Measurements from ENCODE around the gene TMEM234.
A peak's percentile ranks its signal among the peaks of the same experiment; 100 is the strongest.

Gene TMEM234

GRCh38 chr1:32239790-32240139 lies 17.6 kb upstream of the TMEM234 start:
- no peak for DNase-seq

- DNase-seq: no peak
Observed at GRCh38 chr1:32239337-32239736, 17.2 kb upstream of the TMEM234 start.

GRCh38 chr1:32234792-32235191 lies 12.6 kb upstream of the TMEM234 start:
- DNase-seq: no peak

DNA sequence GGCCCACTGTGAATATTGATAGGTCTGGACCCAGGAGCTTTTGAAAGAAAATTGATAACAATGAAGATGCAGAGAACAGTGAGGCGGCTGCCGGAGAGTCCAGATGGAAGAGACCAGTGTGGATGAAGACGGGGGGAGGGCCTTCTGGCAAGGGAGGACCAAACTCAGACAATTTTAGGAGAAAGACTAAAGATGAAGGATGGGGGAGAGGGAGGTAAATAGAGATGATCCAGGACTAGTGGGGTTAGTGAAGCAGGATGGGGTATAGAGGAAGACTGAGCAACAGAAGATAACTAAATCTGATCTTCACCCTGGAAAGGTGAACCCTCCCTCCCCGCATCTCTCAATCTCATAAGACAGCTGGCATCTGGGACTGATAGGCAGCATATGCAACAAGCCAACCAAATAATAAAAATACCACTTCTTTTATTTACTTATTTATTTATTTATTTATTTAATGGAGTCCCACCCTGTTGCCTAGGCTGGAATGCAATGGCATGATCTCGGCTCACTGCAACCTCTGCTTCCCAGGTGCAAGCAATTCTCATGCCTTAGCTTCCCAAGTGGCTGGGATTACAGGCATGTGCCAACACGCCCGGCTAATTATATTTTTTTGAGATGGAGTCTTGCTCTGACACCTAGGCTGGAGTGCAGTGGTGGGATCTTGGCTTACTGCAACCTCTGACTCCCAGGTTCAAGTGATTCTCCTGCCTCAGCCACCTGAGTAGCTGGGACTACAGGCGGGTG lies 10.6 kb upstream of the TMEM234 start:
- DNase-seq: no peak

DNA sequence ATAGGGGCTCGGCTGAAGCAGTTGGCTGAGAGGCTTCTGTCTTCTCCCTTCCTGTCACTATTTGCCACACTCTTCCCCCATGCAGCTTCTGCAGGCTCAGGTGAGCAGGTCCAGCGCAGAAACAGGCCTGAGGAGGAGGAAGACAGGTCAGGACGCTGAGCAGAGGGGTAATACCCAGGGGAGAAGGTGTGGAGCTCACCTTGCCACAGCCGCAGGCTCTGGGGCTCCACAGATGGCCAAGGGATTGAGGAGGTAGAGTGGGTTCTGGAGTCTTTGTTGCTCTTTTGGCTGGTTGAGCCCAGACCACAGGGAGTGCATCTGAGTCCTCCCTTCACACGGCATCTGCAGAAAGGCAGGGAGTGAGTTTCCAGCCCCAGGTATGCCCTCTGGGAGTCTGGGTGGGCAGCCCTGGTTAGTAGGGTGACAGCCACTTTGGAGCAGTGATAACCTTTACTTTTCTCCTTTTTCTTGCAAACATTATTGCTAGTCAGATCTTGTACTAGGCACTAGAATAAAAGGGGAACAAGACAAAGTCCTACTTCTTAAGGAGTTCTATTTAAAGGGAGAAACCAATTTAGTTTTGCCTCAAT lies 9.8 kb upstream of the TMEM234 start:
- no peak for DNase-seq

DNA sequence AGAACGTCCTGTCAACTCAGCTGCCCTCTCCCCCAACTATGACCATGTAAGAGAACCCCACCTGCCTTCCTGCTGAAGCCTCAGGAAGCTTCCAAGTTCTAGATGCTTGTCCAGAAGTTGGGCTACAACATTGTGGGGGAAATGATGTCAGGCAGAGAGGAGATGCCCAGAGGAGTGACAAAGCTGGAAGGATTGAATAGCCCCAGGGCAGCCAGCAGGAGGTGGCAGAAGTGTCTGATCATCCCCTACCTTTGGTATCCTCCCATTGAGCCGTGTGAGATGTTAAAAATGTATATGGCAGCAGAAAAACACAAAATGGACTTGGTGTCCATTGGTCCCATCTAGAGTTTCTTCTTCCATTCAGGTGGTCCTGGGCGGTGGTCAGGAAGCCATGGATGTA lies 6.6 kb upstream of the TMEM234 start:
- DNase-seq: no peak

GRCh38 chr1:32224285-32224684 lies 2.1 kb upstream of the TMEM234 start:
- no peak for DNase-seq

DNA sequence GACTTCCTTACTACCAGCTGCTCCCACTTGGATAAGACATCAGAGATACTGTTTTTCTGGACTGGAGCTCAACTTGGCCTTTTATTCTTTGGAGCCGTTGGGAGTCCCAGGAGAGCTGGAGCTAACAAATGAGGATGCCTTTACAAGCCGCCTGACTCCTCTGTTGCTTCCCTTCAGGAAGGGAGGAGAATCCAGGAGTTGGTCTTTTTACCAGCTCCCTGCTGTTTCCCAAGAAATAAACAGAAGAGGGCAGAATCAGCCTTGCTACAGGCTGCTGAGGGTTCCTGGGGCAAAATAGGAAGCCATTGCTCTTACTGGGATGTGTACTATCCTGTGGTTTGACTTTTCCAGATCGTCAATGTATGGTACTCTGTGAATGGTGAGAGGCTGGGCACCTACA lies 1.5 kb upstream of the TMEM234 start:
- no peak for DNase-seq

DNA sequence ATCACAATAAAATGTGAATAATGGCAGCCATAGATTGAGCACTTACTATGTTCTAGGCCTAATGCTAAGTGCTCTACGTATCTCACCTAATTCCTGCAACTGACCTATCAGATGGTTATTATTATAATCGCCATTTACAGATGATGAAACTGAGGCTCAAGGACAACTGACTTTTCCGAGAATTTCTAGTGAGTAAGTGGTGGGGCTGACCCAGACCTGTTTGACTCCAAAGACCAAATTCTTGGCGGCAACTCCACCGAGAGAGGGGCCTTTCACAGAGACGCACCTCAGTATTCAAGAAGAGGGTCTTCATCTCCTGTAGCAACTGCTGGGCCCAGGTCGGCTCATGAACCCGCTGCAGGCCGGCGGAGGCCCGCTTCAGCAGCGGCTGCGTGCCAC lies 573 bp downstream of the TMEM234 start:
- DNase-seq: no peak

- no peak for DNase-seq
Observed at GRCh38 chr1:32220746-32221580, 1.2 kb downstream of the TMEM234 start.

DNA sequence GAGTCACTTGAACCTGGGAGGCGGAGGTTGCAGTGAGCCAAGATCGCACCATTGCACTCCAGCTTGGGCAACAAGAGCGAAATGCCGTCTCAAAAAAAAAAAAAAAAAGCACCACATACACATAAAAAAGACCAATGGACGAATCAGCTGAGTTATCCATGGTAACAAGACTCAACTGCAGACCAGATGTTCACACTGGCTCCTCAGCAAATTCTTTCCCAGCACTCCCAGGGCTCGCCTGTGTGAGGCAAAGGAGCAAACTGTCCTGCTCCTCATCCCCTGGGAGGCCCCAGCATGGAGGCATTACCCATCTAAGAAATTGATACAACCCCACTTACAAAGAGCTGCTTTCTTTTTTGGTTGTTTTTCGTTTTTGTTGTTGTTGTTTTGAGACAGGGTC lies 3.1 kb downstream of the TMEM234 start:
- no peak for DNase-seq

- no peak for DNase-seq
Observed at GRCh38 chr1:32216566-32216965, 5.6 kb downstream of the TMEM234 start.

- peak; percentile 70 for DNase-seq
Observed at GRCh38 chr1:32215629-32216480, 6.3 kb downstream of the TMEM234 start.

- peak; percentile 28 for DNase-seq
Observed at GRCh38 chr1:32208891-32209328, 13.2 kb downstream of the TMEM234 start, which contains the start of gene DCDC2B. Gene DCDC2B, plus strand, starts transcription at chr1:32209089. Its CDS starts 5 bp downstream, at chr1:32209094.

DNA sequence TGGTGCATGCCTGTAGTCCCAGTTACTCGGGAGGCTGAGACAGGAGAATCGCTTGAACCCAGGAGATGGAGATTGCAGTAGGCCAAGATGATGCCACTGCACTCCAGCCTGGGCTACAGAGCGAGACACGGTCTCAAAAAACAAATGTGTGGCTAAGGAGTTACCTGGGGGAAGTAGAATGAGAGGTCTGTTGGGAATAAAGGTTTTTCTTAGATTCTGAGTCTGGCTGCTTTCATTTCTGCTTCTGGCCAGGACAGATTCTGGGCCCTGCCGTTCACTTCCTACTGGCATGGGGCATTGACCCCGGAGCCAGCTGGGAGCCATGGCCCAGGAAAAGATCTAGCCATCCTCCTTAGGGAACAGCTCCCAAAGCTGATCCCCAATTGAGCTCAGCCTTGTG lies 13.7 kb downstream of the TMEM234 start:
- no peak for DNase-seq

- peak; percentile 81 for DNase-seq
Observed at GRCh38 chr1:32205401-32206370, 16.5 kb downstream of the TMEM234 start, which contains the start of gene IQCC. Gene IQCC, plus strand, starts transcription at chr1:32205671. Its CDS starts 11 bp downstream, at chr1:32205682.

DNA sequence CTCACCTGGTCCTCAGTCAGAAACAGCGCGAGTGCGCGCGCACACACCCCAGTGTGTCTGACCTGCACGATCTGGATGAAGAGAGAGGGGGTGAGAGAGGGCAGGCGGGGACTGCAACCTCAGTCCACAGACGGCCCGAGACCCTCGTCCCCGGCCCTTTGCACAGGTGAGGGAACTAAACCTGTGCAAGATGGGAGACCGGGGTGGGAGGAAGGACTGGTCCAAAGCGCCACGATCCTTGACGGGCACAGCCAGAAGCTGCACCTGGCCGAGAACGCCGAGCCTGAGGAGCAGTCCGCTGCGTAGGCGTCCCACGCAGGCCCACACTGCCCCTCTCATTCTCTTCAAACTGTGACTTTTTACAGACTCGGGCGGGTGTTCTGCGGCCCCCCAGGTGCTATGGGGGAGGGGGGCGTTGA lies 17.2 kb downstream of the TMEM234 start:
- DNase-seq: no peak

DNA sequence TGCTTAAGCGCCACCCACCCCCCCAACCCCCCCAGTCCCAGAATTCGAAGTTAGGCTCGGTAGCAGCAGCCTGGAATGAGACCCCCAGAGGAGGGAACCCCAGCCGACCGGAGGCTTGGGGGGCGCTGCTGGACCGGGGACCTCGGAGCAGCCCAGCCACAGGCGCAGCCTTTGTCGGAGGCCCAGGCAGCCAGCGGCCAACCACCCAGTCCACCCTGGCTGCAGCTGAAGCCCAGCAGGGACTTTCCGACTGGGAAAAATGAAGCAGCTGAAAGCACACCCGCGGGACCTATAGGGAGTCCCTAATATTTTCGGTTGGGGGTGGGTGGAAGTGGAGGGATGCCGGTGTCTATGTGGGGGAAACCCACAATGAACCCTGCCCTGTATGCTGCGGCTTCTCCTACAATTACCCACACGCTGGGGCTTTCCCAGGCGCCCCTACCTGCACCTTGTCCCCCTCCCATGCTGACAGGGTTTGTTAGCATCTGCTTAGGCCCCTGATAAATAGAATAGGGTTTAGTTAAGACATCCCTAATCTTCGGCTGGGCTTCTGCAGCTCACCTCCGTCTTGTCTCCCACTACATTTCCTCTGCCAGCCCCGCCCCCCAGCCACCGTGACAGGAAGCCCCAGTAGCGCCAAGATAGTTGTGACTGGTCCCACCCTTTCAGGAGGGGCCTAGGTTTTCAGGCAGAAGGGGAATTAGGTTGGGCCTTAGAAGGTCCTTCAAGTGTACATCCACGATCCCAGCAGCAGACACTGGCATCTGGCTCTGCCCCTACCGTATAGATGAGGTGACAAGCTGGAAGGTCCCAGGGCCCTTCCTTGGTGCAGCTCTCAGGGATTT lies 20.9 kb downstream of the TMEM234 start:
- peak; percentile 62 for DNase-seq

- peak; percentile 75 for DNase-seq
Observed at GRCh38 chr1:32200226-32201010, 21.7 kb downstream of the TMEM234 start, which contains the start of gene CCDC28B. Gene CCDC28B, plus strand, starts transcription at chr1:32200595. Its CDS starts 1,341 bp downstream, at chr1:32201936.
